Adrenal gland (tissue), 5 donors: ENCODE data around the gene THY1.

Experiments used
- POLR2A ChIP-seq, 2 donors: fragments of 450-650 bp; IDR thresholded peaks; one replicate each; pipeline ENCODE4 v1.6.1; 2017; ENCODE audit warnings: antibody characterized with exemption in 2 of 2, mild to moderate bottlenecking in 2 of 2, moderate library complexity in 1 of 2
- TF ChIP-seq, protein P1 (sequence below), 6 experiments: fragments of 450-650 bp in 4 of 6; fragments of 200-600 bp in 2 of 6; sonication (generic) in 1 of 6; IDR thresholded peaks; 1 replicate in 5 of 6; 2 replicates in 1 of 6; pipeline versions ENCODE4 v1.5.1 to v1.8.0; 2016 to 2021; ENCODE audit warnings: antibody characterized with exemption in 6 of 6, mild to moderate bottlenecking in 2 of 6, moderate library complexity in 1 of 6
- donor health status: DM: no; HTN: no; CAD: no.

DNA sequence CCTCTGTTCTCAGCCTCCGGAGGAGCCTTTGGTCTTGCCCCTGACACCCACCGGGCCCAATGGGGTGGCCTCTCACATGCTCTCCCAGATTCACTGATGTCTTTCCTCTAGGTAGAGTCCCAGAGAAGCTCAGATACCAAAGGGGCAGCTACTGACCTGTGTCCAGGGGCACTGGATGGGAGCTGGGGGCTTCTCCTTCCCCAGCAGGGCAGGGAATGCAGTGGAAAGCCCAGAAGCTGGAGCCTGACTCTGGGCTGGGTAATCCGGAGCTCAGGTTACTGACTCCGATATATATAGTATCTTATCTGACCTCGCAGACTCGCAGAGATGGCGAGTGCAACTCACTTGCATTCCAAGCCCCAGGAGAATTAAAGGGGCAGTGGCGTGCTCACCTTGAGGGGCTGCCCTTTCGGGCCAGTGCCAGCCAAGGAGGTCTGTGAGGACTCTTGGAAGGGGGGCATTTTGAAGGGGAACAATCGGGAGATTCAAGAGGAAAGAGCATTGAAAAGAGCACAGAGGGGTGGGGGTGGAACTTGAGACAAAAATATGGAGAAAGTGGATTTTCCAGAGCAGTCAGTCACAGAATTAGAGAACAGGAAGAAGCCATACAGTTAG, 44.0 kb downstream of the THY1 start:
- TF ChIP-seq, protein P1, sequence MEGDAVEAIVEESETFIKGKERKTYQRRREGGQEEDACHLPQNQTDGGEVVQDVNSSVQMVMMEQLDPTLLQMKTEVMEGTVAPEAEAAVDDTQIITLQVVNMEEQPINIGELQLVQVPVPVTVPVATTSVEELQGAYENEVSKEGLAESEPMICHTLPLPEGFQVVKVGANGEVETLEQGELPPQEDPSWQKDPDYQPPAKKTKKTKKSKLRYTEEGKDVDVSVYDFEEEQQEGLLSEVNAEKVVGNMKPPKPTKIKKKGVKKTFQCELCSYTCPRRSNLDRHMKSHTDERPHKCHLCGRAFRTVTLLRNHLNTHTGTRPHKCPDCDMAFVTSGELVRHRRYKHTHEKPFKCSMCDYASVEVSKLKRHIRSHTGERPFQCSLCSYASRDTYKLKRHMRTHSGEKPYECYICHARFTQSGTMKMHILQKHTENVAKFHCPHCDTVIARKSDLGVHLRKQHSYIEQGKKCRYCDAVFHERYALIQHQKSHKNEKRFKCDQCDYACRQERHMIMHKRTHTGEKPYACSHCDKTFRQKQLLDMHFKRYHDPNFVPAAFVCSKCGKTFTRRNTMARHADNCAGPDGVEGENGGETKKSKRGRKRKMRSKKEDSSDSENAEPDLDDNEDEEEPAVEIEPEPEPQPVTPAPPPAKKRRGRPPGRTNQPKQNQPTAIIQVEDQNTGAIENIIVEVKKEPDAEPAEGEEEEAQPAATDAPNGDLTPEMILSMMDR (IDR thresholded peaks at IDR 0.05) = no peak
- TF ChIP-seq POLR2A (IDR thresholded peaks at IDR 0.05) = no peak
